HepG2 (cell line): Measurements from ENCODE around the gene NSF. TPM values are rescaled to one million over a fixed set of nuclear protein-coding genes. Genes with fewer than 3 reads are reported as not detected.
A peak's percentile ranks its signal among the peaks of the same experiment; 100 is the strongest.

Source experiments
- CSRNP1 ChIP-seq: sonication (generic); formaldehyde crosslinking; IDR thresholded peaks from 2 replicates; pipeline ENCODE4 v1.8.1; 2023; ENCODE audit warnings: mild to moderate bottlenecking, missing genetic modification reagents
- ESRRA ChIP-seq: sonication (generic); formaldehyde crosslinking; IDR thresholded peaks from 2 replicates; pipeline ENCODE4 v1.5.1; 2020; ENCODE audit warnings: mild to moderate bottlenecking, low read depth, missing genetic modification reagents
- KLF15 ChIP-seq: sonication (generic); formaldehyde crosslinking; IDR thresholded peaks from 2 replicates; pipeline ENCODE4 v1.8.1; 2023; ENCODE audit warnings: borderline replicate concordance, mild to moderate bottlenecking, inconsistent platforms, missing genetic modification reagents, mixed read lengths
- MAFG ChIP-seq: sonication (generic); formaldehyde crosslinking; IDR thresholded peaks from 2 replicates; pipeline ENCODE4 v1.5.1; 2020; ENCODE audit warnings: mild to moderate bottlenecking, missing genetic modification reagents
- MTERF4 ChIP-seq: sonication (generic); formaldehyde crosslinking; IDR thresholded peaks from 2 replicates; pipeline ENCODE4 v1.8.0; 2023; ENCODE audit warnings: mild to moderate bottlenecking, missing genetic modification reagents
- SMARCC2 ChIP-seq: fragments of 450-650 bp; IDR thresholded peaks from 2 replicates; pipeline ENCODE4 v1.6.1; 2017; ENCODE audit warnings: antibody characterized with exemption, mild to moderate bottlenecking
- SRSF9 ChIP-seq: fragments of 200-400 bp; formaldehyde crosslinking; IDR thresholded peaks from 2 replicates; pipeline ENCODE4 v1.6.1; 2018; ENCODE audit warnings: borderline replicate concordance, mild to moderate bottlenecking, low read depth, low read length; ENCODE audit not compliant: insufficient read depth, poor library complexity, severe bottlenecking
- ZBTB1 ChIP-seq: sonication (generic); formaldehyde crosslinking; IDR thresholded peaks from 2 replicates; pipeline ENCODE4 v1.4.0; 2020; ENCODE audit warnings: missing genetic modification reagents, borderline replicate concordance
- ZHX1 ChIP-seq: sonication (generic); formaldehyde crosslinking; IDR thresholded peaks from 2 replicates; pipeline ENCODE4 v1.8.1; 2022; ENCODE audit warnings: low read depth, mild to moderate bottlenecking, missing genetic modification reagents
- ZMAT3 ChIP-seq: sonication (generic); formaldehyde crosslinking; conservative IDR thresholded peaks from 2 replicates; pipeline ENCODE4 v1.7.0; 2021; ENCODE audit warnings: missing genetic modification reagents
- ZNF343 ChIP-seq: sonication (generic); formaldehyde crosslinking; IDR thresholded peaks from 2 replicates; pipeline ENCODE4 v1.4.0; 2020; ENCODE audit warnings: mild to moderate bottlenecking, missing genetic modification reagents
- ZNF510 ChIP-seq: sonication (generic); formaldehyde crosslinking; IDR thresholded peaks from 2 replicates; pipeline ENCODE4 v1.4.0; 2020; ENCODE audit warnings: low read depth, mild to moderate bottlenecking, missing genetic modification reagents
- ZNF570 ChIP-seq: sonication (generic); formaldehyde crosslinking; IDR thresholded peaks from 2 replicates; pipeline ENCODE4 v1.4.0; 2020; ENCODE audit warnings: mild to moderate bottlenecking, missing genetic modification reagents, borderline replicate concordance
- ZNF574 ChIP-seq: sonication (generic); formaldehyde crosslinking; IDR thresholded peaks from 2 replicates; pipeline ENCODE4 v1.4.0; 2020; ENCODE audit warnings: missing genetic modification reagents
- ZNF605 ChIP-seq: sonication (generic); formaldehyde crosslinking; IDR thresholded peaks from 2 replicates; pipeline ENCODE4 v1.8.0; 2022; ENCODE audit warnings: mild to moderate bottlenecking, missing genetic modification reagents
- ZNF775 ChIP-seq: sonication (generic); formaldehyde crosslinking; IDR thresholded peaks from 2 replicates; pipeline ENCODE4 v1.4.0; 2020; ENCODE audit warnings: missing genetic modification reagents, mild to moderate bottlenecking, moderate library complexity, borderline replicate concordance
- ZNF781 ChIP-seq: sonication (generic); formaldehyde crosslinking; IDR thresholded peaks from 2 replicates; pipeline ENCODE4 v1.5.1; 2020; ENCODE audit warnings: borderline replicate concordance, mild to moderate bottlenecking, missing genetic modification reagents; ENCODE audit errors: not compliant biosample characterization
- polyA plus RNA-seq, 8 experiments: library from polyadenylated mRNA; depleted of rRNA in 3 of 8; stranded (reverse) in 7 of 8; unstranded in 1 of 8; fragments of >200 nt; fragmentation: Illumina TruSeq in 4 of 8; extraction: Trizol in 4 of 8; gene quantifications; 2 replicates each; pipeline versions ENCODE4 v1.2.1 to v1.2.3, GENCODE V29; 2011 to 2016; ENCODE audit warnings: low read depth in 4 of 8, missing spikeins in 1 of 8, mixed read lengths in 1 of 8; ENCODE audit not compliant: insufficient read depth in 1 of 8
- total RNA-seq, 5 experiments: library from RNA; depleted of rRNA; stranded (reverse); fragments of >200 nt; fragmentation: Illumina TruSeq; extraction: Trizol; gene quantifications; 2 replicates each; pipeline ENCODE4 v1.2.3, GENCODE V29; 2016; ENCODE audit warnings: low read depth in 1 of 5

NSF gene
- total and polyA plus RNA-seq, 2 of the 13 experiments (the other 11 are each of a cell fraction or from before 2014, with no cell fraction given): 21.9 to 37.8 TPM

- TF ChIP-seq ZNF574 (CRISPR knock-in tag): no peak
- TF ChIP-seq ZNF781: no peak
- TF ChIP-seq KLF15 (CRISPR knock-in tag): no peak
- TF ChIP-seq ESRRA (CRISPR knock-in tag): no peak
- no peak for TF ChIP-seq ZBTB1 (CRISPR knock-in tag)
- 0 out of 2 replicates have a peak, but pooled peaks have one; percentile 9 for TF ChIP-seq ZNF570 (CRISPR knock-in tag)
- no peak for TF ChIP-seq SMARCC2
- no peak for TF ChIP-seq CSRNP1 (CRISPR knock-in tag)
- 0 out of 2 replicates have a peak, but pooled peaks have one; percentile 44 for TF ChIP-seq ZNF605 (CRISPR knock-in tag)
- TF ChIP-seq MTERF4 (CRISPR knock-in tag): no peak
- TF ChIP-seq ZNF343 (CRISPR knock-in tag): 0 out of 2 replicates have a peak, but pooled peaks have one; percentile 45
- TF ChIP-seq MAFG (CRISPR knock-in tag): no peak
- no peak for TF ChIP-seq ZNF775 (CRISPR knock-in tag)
- no peak for TF ChIP-seq SRSF9
- no peak for TF ChIP-seq ZHX1 (CRISPR knock-in tag)
- TF ChIP-seq ZMAT3 (CRISPR knock-in tag): no peak; the same call in 1 of the 2 replicates
- no peak for TF ChIP-seq ZNF510 (CRISPR knock-in tag)
Measured at GRCh38 chr17:46782250-46782953, 191.9 kb downstream of the NSF start (continued).
